SK-N-SH (cell line): ENCODE data around the gene RNF44.

Source experiments
- CTCF ChIP-seq: fragments of 200-600 bp; sonication (generic); IDR thresholded peaks from 2 replicates; pipeline ENCODE4 v1.6.1; 2017; ENCODE audit warnings: antibody characterized with exemption, mild to moderate bottlenecking, moderate library complexity
- EP300 ChIP-seq, 2 experiments: IDR thresholded peaks; 2 replicates each; pipeline versions ENCODE4 v1.4.0 to v1.6.1; 2012; ENCODE audit warnings: borderline replicate concordance in 1 of 2, low read depth in 1 of 2, low read length in 1 of 2
- EZH2phosphoT487 ChIP-seq: fragments of 200-600 bp; sonication (generic); IDR thresholded peaks from 2 replicates; pipeline ENCODE4 v1.6.1; 2017; ENCODE audit warnings: low read depth, mixed run types, mild to moderate bottlenecking, antibody characterized with exemption, moderate library complexity, borderline replicate concordance
- GABPA ChIP-seq: IDR thresholded peaks from 2 replicates; pipeline ENCODE4 v1.4.0; 2012; ENCODE audit warnings: low read depth, mild to moderate bottlenecking
- IRF3 ChIP-seq: fragments of 150-350 bp; IDR thresholded peaks from 2 replicates; pipeline ENCODE4 v1.6.1; 2016; ENCODE audit warnings: mild to moderate bottlenecking, low read depth, low read length
- MAX ChIP-seq: IDR thresholded peaks from 2 replicates; pipeline ENCODE4 v1.4.0; 2012; ENCODE audit warnings: low read depth
- POLR2AphosphoS5 ChIP-seq: IDR thresholded peaks from 2 replicates; pipeline ENCODE4 v1.6.1; 2012; ENCODE audit warnings: low read depth, low read length
- REST ChIP-seq: IDR thresholded peaks from 2 replicates; pipeline ENCODE4 v1.6.1; 2012; ENCODE audit warnings: mild to moderate bottlenecking, low read depth, low read length, moderate library complexity
- RFX5 ChIP-seq: IDR thresholded peaks from 2 replicates; pipeline ENCODE4 v1.6.1; 2012; ENCODE audit warnings: mild to moderate bottlenecking, improper control_type of control experiment, low read length
- SIN3A ChIP-seq: IDR thresholded peaks from 2 replicates; pipeline ENCODE4 v1.6.1; 2012; ENCODE audit warnings: low read depth, mild to moderate bottlenecking, low read length, moderate library complexity, borderline replicate concordance
- TAF1 ChIP-seq: IDR thresholded peaks from 2 replicates; pipeline ENCODE4 v1.6.1; 2012; ENCODE audit warnings: low read depth, mild to moderate bottlenecking, low read length, moderate library complexity, borderline replicate concordance
- USF2 ChIP-seq: fragments of 150-350 bp; IDR thresholded peaks from 2 replicates; pipeline ENCODE4 v1.6.1; 2017; ENCODE audit warnings: antibody characterized with exemption, low read length, low read depth, borderline replicate concordance

GRCh38 chr5:176517053-176517661, 20.0 kb downstream of the RNF44 start:
- TF ChIP-seq EZH2phosphoT487 = no peak
- TF ChIP-seq POLR2AphosphoS5 = no peak
- TF ChIP-seq CTCF = no peak
- TF ChIP-seq SIN3A = no peak
- TF ChIP-seq MAX = no peak
- no peak for TF ChIP-seq EP300 (IDR thresholded peaks at IDR 0.05; ENCODE audit: borderline replicate concordance in 1 of 2, low read depth in 1 of 2, low read length in 1 of 2)
- no peak for TF ChIP-seq IRF3
- TF ChIP-seq TAF1 = no peak
- TF ChIP-seq GABPA = no peak
- no peak for TF ChIP-seq RFX5
- no peak for TF ChIP-seq USF2
- no peak for TF ChIP-seq REST
